A673 (cell line): ENCODE data around the gene CLEC3B. TPM values are rescaled to one million over a fixed set of nuclear protein-coding genes. Genes with fewer than 3 reads are reported as not detected.

Source experiments
- BruUV-seq: library from RNA; stranded (reverse); fragments of 400-500 nt; replicated peaks from 2 replicates; lab custom pipeline; 2021; lab: Mats Ljungman, UMichigan
- CTCF ChIA-PET: fragments of 300-600 bp; sonication (Branson Sonifier 250); formaldehyde crosslinking; loops from one replicate; lab custom pipeline; 2022; ENCODE audit warnings: antibody characterized with exemption; lab: Charles Lee
- POLR2A ChIA-PET: fragments of 300-600 bp; sonication (Branson Sonifier 250); formaldehyde crosslinking; loops from one replicate; lab custom pipeline; 2022; ENCODE audit warnings: antibody characterized with exemption; ENCODE audit not compliant: low non-redundant PET; lab: Charles Lee
- DNase-seq: peaks from one replicate; pipeline ENCODE4 v3.0.0-alpha.2; 2015; ENCODE audit warnings: low spot score
- H3K27ac ChIP-seq: fragments of 200-600 bp; sonication (generic); 2 replicates; pipeline ENCODE4 v1.5.1; 2016; ENCODE audit warnings: mixed run types, low read depth, mild to moderate bottlenecking, mixed read lengths, antibody characterized with exemption, low read length; ENCODE audit not compliant: poor library complexity, severe bottlenecking
- H3K27me3 ChIP-seq: fragments of 200-600 bp; sonication (generic); replicated peaks from 2 replicates; pipeline ENCODE4 v1.6.1; 2017; ENCODE audit warnings: mixed run types, low read depth, mild to moderate bottlenecking, mixed read lengths, antibody characterized with exemption, low read length; ENCODE audit not compliant: insufficient read depth, poor library complexity
- H3K36me3 ChIP-seq: fragments of 200-600 bp; sonication (generic); 2 replicates; pipeline ENCODE4 v1.6.1; 2016; ENCODE audit warnings: mixed run types, mild to moderate bottlenecking, mixed read lengths, antibody characterized with exemption, low read length; ENCODE audit not compliant: insufficient read depth, poor library complexity, severe bottlenecking
- H3K4me1 ChIP-seq: fragments of 200-600 bp; sonication (generic); 2 replicates; pipeline ENCODE4 v1.6.1; 2017; ENCODE audit warnings: mixed run types, mild to moderate bottlenecking, mixed read lengths, antibody characterized with exemption, low read length; ENCODE audit not compliant: insufficient read depth, poor library complexity, severe bottlenecking
- H3K4me3 ChIP-seq: fragments of 200-600 bp; sonication (generic); 2 replicates; pipeline ENCODE4 v1.5.1; 2016; ENCODE audit warnings: low read depth, mixed run types, mild to moderate bottlenecking, mixed read lengths, low read length; ENCODE audit not compliant: poor library complexity, severe bottlenecking
- H3K9me3 ChIP-seq: fragments of 200-600 bp; sonication (generic); 2 replicates; pipeline ENCODE4 v1.6.1; 2016; ENCODE audit warnings: mixed run types, low read depth, mild to moderate bottlenecking, mixed read lengths, antibody characterized with exemption, low read length; ENCODE audit not compliant: poor library complexity, severe bottlenecking
- CTCF ChIP-seq: fragments of 300-800, 200-600 bp; sonication (generic); conservative IDR thresholded peaks from 2 replicates; pipeline ENCODE4 v1.5.1; 2017; ENCODE audit warnings: low read depth, mild to moderate bottlenecking, antibody characterized with exemption, low read length, moderate library complexity, mixed read lengths
- EZH2 ChIP-seq: fragments of 200-600 bp; sonication (generic); IDR thresholded peaks from 2 replicates; pipeline ENCODE4 v1.6.1; 2017; ENCODE audit warnings: borderline replicate concordance, low read depth, mild to moderate bottlenecking, mixed read lengths, antibody characterized with exemption, low read length; ENCODE audit not compliant: poor library complexity, severe bottlenecking
- intact Hi-C: fragments of 100-400 bp; cut with micrococcal nuclease; formaldehyde crosslinking; loops from one replicate; pipeline ENCODE4 v1.10.0; 2022; ENCODE audit not compliant: unreplicated experiment
- total RNA-seq: library from RNA; stranded (reverse); gene quantifications from 2 replicates; pipeline ENCODE4 v1.2.3, GENCODE V29; 2021

The CLEC3B gene
- total RNA-seq, 1 experiment from 2014 or later, result 1.0 TPM

GRCh38 chr3:45037720-45038455 is 11.8 kb downstream of the CLEC3B start:
- Histone ChIP-seq H3K36me3 (no peaks in the 10 kb centered on the region), H3K9me3 (no peaks in the 10 kb centered on the region), H3K4me3 (no peak overlapping the region), H3K4me1 (no peaks in the 10 kb centered on the region), H3K27me3 (no peaks in the 10 kb centered on the region), H3K27ac (no peak overlapping the region)
- DNase-seq, result peak; percentile 89
- intact Hi-C loops, result loop anchor here (5.0 to 10.0 kb wide), 3 partner anchors 501 to 1167 kb away; partner anchors contain the start of genes CCR1 and LZTFL1
- TF ChIP-seq EZH2 (no peak), CTCF (peak; percentile 79)
- ChIA-PET POLR2A (no interaction called here), CTCF (no interaction called here)
- BruUV-seq, result no TSS peak

GRCh38 chr3:45041666-45042065 is 15.6 kb downstream of the CLEC3B start:
- intact Hi-C loops, result loop anchor here (2.0 kb wide), 4 partner anchors 169 to 615 kb away; no protein-coding TSS in a partner anchor
- no peaks in the 10 kb centered on the region for H3K36me3 ChIP-seq
- BruUV-seq, result no TSS peak
- TF ChIP-seq EZH2 (no peak), CTCF (no peak)
- H3K27me3 ChIP-seq, result no peaks in the 10 kb centered on the region
- H3K9me3 ChIP-seq, result no peaks in the 10 kb centered on the region
- CTCF ChIA-PET, result interaction anchor here (0.8 to 1.9 kb wide), 3 partner anchors 13 to 466 kb away, joined by 3 to 7 read pairs (median 7); no protein-coding TSS in a partner anchor
- H3K4me1 ChIP-seq, result no peaks in the 10 kb centered on the region
- no peak for DNase-seq
- H3K27ac ChIP-seq, result no peak overlapping the region
- H3K4me3 ChIP-seq, result no peak overlapping the region
- POLR2A ChIA-PET, result no interaction called here

GRCh38 chr3:45042162-45042561 is 16.1 kb downstream of the CLEC3B start:
- intact Hi-C loops, result no loop called here
- no TSS peak for BruUV-seq
- H3K9me3 ChIP-seq, result no peaks in the 10 kb centered on the region
- H3K36me3 ChIP-seq, result no peaks in the 10 kb centered on the region
- POLR2A ChIA-PET, result no interaction called here
- no peak overlapping the region for H3K4me3 ChIP-seq
- TF ChIP-seq EZH2 (no peak), CTCF (no peak)
- H3K27ac ChIP-seq, result no peak overlapping the region
- H3K4me1 ChIP-seq, result no peaks in the 10 kb centered on the region
- DNase-seq, result no peak
- no peaks in the 10 kb centered on the region for H3K27me3 ChIP-seq
- CTCF ChIA-PET, result interaction anchor here (0.8 to 1.9 kb wide), 3 partner anchors 13 to 466 kb away, joined by 3 to 7 read pairs (median 7); no protein-coding TSS in a partner anchor
